DND-41 (cell line): ENCODE results near the gene TPD52L1.

Experiments used
- EZH2 ChIP-seq: IDR thresholded peaks from 3 replicates; pipeline ENCODE4 v1.6.1; 2012; ENCODE audit warnings: borderline replicate concordance, low read depth, mild to moderate bottlenecking, moderate library complexity, low read length, inconsistent platforms; ENCODE audit not compliant: severe bottlenecking
- TF ChIP-seq, protein P1 (sequence below): IDR thresholded peaks from 2 replicates; pipeline ENCODE4 v1.5.1; 2012; ENCODE audit warnings: borderline replicate concordance, low read length, moderate library complexity, mild to moderate bottlenecking; ENCODE audit not compliant: poor library complexity, severe bottlenecking; ENCODE audit errors: extremely low read depth

DNA sequence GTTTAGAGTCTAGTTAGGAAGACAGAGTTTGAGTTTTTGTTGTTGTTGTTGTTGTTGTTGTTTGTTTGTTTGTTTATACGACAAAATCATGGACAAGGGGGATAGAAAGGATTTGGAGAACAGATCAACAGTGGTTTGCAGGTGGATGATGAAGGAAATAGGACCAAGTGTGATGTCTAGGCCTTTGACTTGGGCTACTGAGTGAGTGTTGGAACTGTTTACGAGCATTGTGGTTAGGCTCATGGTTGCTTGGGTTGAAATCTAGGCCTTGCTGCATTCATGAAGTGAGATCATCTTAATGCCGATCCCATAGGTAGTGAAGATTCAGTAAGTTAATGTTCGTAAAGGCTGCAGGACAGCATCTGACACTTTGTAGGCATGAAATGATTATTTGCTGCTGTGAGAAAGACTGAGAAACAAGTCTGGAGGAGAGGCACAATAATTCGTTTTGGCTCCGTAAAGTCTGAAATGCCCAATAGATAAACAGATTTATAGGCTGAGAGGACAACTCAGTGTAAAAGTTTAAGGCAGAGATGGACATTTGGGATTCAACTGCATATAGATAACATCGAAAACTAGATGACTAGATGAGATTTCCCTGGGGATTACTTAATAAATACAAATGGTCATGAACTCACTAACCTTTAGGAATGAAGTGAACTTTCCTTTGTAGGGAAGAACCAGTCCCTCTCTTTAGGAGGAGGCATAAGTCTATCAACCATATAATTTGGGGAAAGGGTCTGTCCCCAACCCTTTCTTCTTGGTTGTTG, 78.2 kb downstream of the TPD52L1 start:
- TF ChIP-seq, protein P1, sequence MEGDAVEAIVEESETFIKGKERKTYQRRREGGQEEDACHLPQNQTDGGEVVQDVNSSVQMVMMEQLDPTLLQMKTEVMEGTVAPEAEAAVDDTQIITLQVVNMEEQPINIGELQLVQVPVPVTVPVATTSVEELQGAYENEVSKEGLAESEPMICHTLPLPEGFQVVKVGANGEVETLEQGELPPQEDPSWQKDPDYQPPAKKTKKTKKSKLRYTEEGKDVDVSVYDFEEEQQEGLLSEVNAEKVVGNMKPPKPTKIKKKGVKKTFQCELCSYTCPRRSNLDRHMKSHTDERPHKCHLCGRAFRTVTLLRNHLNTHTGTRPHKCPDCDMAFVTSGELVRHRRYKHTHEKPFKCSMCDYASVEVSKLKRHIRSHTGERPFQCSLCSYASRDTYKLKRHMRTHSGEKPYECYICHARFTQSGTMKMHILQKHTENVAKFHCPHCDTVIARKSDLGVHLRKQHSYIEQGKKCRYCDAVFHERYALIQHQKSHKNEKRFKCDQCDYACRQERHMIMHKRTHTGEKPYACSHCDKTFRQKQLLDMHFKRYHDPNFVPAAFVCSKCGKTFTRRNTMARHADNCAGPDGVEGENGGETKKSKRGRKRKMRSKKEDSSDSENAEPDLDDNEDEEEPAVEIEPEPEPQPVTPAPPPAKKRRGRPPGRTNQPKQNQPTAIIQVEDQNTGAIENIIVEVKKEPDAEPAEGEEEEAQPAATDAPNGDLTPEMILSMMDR = no peak
- TF ChIP-seq EZH2 = no peak
